Ovary (tissue), 9 donors: ENCODE data around the gene MANEAL. TPM values are rescaled to one million over a fixed set of nuclear protein-coding genes. Genes with fewer than 3 reads are reported as not detected.

Experiments
- DNase-seq, 5 donors: peaks; one replicate each; pipeline ENCODE4 v3.0.0-alpha.2; 2019 to 2020
- H3K27ac ChIP-seq, 2 donors: fragments of 200-600 bp; one replicate each; pipeline versions ENCODE4 v1.5.1 to v1.8.0; 2019 to 2022
- H3K27me3 ChIP-seq: fragments of 200-600 bp; one replicate; pipeline ENCODE4 v1.8.0; 2022
- H3K36me3 ChIP-seq: fragments of 200-600 bp; sonication (generic); one replicate; pipeline ENCODE4 v1.5.1; 2019
- H3K4me1 ChIP-seq: one replicate; pipeline ENCODE4 v1.8.1; 2013; ENCODE audit warnings: mild to moderate bottlenecking, moderate library complexity; ENCODE audit not compliant: insufficient read depth
- H3K4me3 ChIP-seq: fragments of 200-600 bp; sonication (generic); one replicate; pipeline ENCODE4 v1.5.1; 2017
- H3K9me3 ChIP-seq, 2 donors: fragments of 200-600 bp in 1 of 2; sonication (generic) in 1 of 2; one replicate each; pipeline versions ENCODE4 v1.5.1 to v1.8.1; 2013 to 2019; ENCODE audit warnings: mild to moderate bottlenecking in 1 of 2, moderate library complexity in 1 of 2
- CTCF ChIP-seq, 3 donors: fragments of 450-650 bp in 2 of 3; fragments of 200-600 bp in 1 of 3; IDR thresholded peaks; one replicate each; pipeline versions ENCODE4 v1.5.1 to v1.8.0; 2016 to 2022; ENCODE audit warnings: antibody characterized with exemption in 3 of 3, mild to moderate bottlenecking in 1 of 3
- EP300 ChIP-seq: sonication (generic); formaldehyde crosslinking; IDR thresholded peaks from one replicate; pipeline ENCODE4 v1.6.1; 2017; ENCODE audit warnings: antibody characterized with exemption
- POLR2A ChIP-seq: fragments of 450-650 bp; IDR thresholded peaks from one replicate; pipeline ENCODE4 v1.6.1; 2017; ENCODE audit warnings: antibody characterized with exemption, mild to moderate bottlenecking, moderate library complexity
- WGBS, 3 donors: extraction: QIAGEN DNeasy Blood & Tissue Kit in 1 of 3; methylation state at CpG; one replicate each; pipeline versions ENCODE4 v1.1.5 to v1.1.7; 2013 to 2017; 5-methylcytosine and 5-hydroxymethylcytosine counted together
- intact Hi-C, 4 donors: fragments of 100-400 bp; cut with DNase I; formaldehyde crosslinking; loops; one replicate each; pipeline versions ENCODE4 v1.11.0 to v1.15.1; 2022 to 2023
- polyA plus RNA-seq, 2 donors: library from polyadenylated mRNA; stranded (reverse); fragments of 200-250 nt in 1 of 2; fragments of 350-450 nt in 1 of 2; fragmentation: Illumina TruSeq in 1 of 2; extraction: RNeasy Lipid Tissue Mini Kit (QIAGEN cat#74804) in 1 of 2; gene quantifications; one replicate each; pipeline ENCODE4 v1.2.3, GENCODE V29; 2013 to 2014
- total RNA-seq, 7 donors: library from RNA; depleted of rRNA in 2 of 7; stranded (reverse); fragments of >200 nt in 2 of 7; fragmentation: NEBNext Ultra II Directional in 3 of 7; extraction: Animal tissue kit (Norgen Biotek cat#: 25700) in 3 of 7; gene quantifications; one replicate each; pipeline versions ENCODE4 v1.1.0 to v1.2.4, GENCODE V29; 2016 to 2023
- donor health status: DM: no; HTN: no; CAD: no; lungs with moderate emphysema.
- donor health status: DM: no; HTN: no; CAD: no.
- donor health status: Bipolar disorder and iron deficiency.
- donor health status: DM: yes; HTN: yes; CAD: no.
- donor health status: DM: no; HTN: no; CAD: no.
- donor health status: DM: yes; HTN: yes; CAD: no.

The MANEAL gene
- total and polyA plus RNA-seq, 9 donors: 0.66 to 3.7 (median 1.7) TPM; not detected in 1

- Histone ChIP-seq H3K27me3 (no peaks in the 10 kb centered on the region), H3K4me1 (no peaks in the 10 kb centered on the region), H3K9me3 (no peaks in the 10 kb centered on the region), H3K27ac (no peak overlapping the region), H3K36me3 (peaks cover 2% of the 10 kb centered on the region), H3K4me3 (no peak overlapping the region)
- WGBS, 3 donors: 6 to 9% (median 8%) methylated on average over 2 of the region's 2 CpGs
- intact Hi-C loops: loop anchor here in 1 of 4 donors (10.0 kb wide), 1 partner anchor 47 kb away; no protein-coding TSS in a partner anchor
- DNase-seq: peak in 4 of 5 donors; percentile 48 to 69 (median 58)
- TF ChIP-seq CTCF (IDR thresholded peaks at IDR 0.05) (no peak), POLR2A (no peak), EP300 (no peak)
Observed at GRCh38 chr1:37817481-37817880, 23.8 kb downstream of the MANEAL start.

GRCh38 chr1:37821481-37821880 is 27.8 kb downstream of the MANEAL start:
- no peak for TF ChIP-seq POLR2A
- TF ChIP-seq EP300: no peak
- TF ChIP-seq CTCF (IDR thresholded peaks at IDR 0.05): no peak
- Histone ChIP-seq H3K27me3 (no peaks in the 10 kb centered on the region), H3K4me1 (no peaks in the 10 kb centered on the region), H3K36me3 (peaks cover 2% of the 10 kb centered on the region), H3K4me3 (no peak overlapping the region), H3K27ac (no peak overlapping the region), H3K9me3 (no peaks in the 10 kb centered on the region)
- 92 to 94% (median 94%) methylated on average over 2 of the region's 2 CpGs for WGBS, 3 donors
- DNase-seq: no peak
- intact Hi-C loops: no loop called here

- peaks cover 2% of the 10 kb centered on the region for H3K36me3 ChIP-seq
- intact Hi-C loops: no loop called here
- H3K27me3 ChIP-seq: no peaks in the 10 kb centered on the region
- 89 to 95% (median 95%) methylated on average over 9 of the region's 9 CpGs for WGBS, 3 donors
- TF ChIP-seq CTCF (IDR thresholded peaks at IDR 0.05) (no peak), EP300 (no peak), POLR2A (no peak)
- H3K4me3 ChIP-seq: no peak overlapping the region
- DNase-seq: no peak
- no peaks in the 10 kb centered on the region for H3K4me1 ChIP-seq
- H3K27ac ChIP-seq: no peak overlapping the region
- no peaks in the 10 kb centered on the region for H3K9me3 ChIP-seq
Observed at GRCh38 chr1:37822906-37823815, 29.5 kb downstream of the MANEAL start.

- no peaks in the 10 kb centered on the region for H3K27me3 ChIP-seq
- peaks cover 2% of the 10 kb centered on the region for H3K36me3 ChIP-seq
- H3K4me1 ChIP-seq: no peaks in the 10 kb centered on the region
- no peak overlapping the region for H3K27ac ChIP-seq
- WGBS, 3 donors: 88 to 95% (median 93%) methylated on average over 2 of the region's 2 CpGs
- H3K9me3 ChIP-seq: no peaks in the 10 kb centered on the region
- no peak for TF ChIP-seq POLR2A
- no peak for TF ChIP-seq CTCF (IDR thresholded peaks at IDR 0.05)
- TF ChIP-seq EP300: no peak
- no peak for DNase-seq
- H3K4me3 ChIP-seq: no peak overlapping the region
- intact Hi-C loops: no loop called here
Observed at GRCh38 chr1:37824001-37824400, 30.4 kb downstream of the MANEAL start.
